ENCODE results near the gene PLEKHA7. TPM values are rescaled to one million over a fixed set of nuclear protein-coding genes. Genes with fewer than 3 reads are reported as not detected.

The PLEKHA7 gene
- total RNA-seq, 1 experiment from 2014 or later, result 7.2 TPM

GRCh38 chr11:16873289-16873688 is 140.9 kb downstream of the PLEKHA7 start:
- DNase-seq (ENCODE audit: low read depth, low spot score), result no peak
- H3K9me2 ChIP-seq (ENCODE audit: insufficient read depth), result no peaks in the 10 kb centered on the region
- H3K27me3 ChIP-seq (ENCODE audit: insufficient read depth, low read length), result no peaks in the 10 kb centered on the region
- H3K79me2 ChIP-seq (ENCODE audit: insufficient read depth, low read length), result no peaks in the 10 kb centered on the region
- no peak overlapping the region for H3K9ac ChIP-seq (ENCODE audit: low read length)
- H2AFZ ChIP-seq (ENCODE audit: low read depth, low read length, poor library complexity, severe bottlenecking), result no peak overlapping the region
- CTCF ChIA-PET, result no interaction called here
- ATAC-seq, result no peak
- POLR2A ChIA-PET, result no interaction called here
- H3K4me2 ChIP-seq (ENCODE audit: low read length), result no peak overlapping the region
- TF ChIP-seq, protein P1, sequence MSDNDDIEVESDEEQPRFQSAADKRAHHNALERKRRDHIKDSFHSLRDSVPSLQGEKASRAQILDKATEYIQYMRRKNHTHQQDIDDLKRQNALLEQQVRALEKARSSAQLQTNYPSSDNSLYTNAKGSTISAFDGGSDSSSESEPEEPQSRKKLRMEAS (IDR thresholded peaks at IDR 0.05), result no peak
- H3K4me1 ChIP-seq (ENCODE audit: control insufficient read depth in 1 of 2, insufficient read depth in 2 of 2, low read length in 2 of 2), result no peaks in the 10 kb centered on the region
- no peaks in the 10 kb centered on the region for H3K36me3 ChIP-seq (ENCODE audit: control insufficient read depth in 1 of 2, insufficient read depth in 2 of 2, low read length in 2 of 2)
- no peaks in the 10 kb centered on the region for H3K9me3 ChIP-seq (ENCODE audit: control insufficient read depth in 1 of 2, insufficient read depth in 1 of 2, low read depth in 1 of 2, low read length in 2 of 2)
- H3K4me3 ChIP-seq (replicated peaks in 1 of 2; ENCODE audit: low read depth in 1 of 2, low read length in 2 of 2), result no peak overlapping the region
- intact Hi-C loops (cut with micrococcal nuclease), result no loop called here
- RAD21 ChIA-PET (ENCODE audit: low non-redundant PET in 1 of 2, low total read pairs in 2 of 2, uncharacterized antibody in 2 of 2, unreplicated experiment in 2 of 2), result no interaction called here
- no peak overlapping the region for H3K27ac ChIP-seq (ENCODE audit: low read depth, low read length)
- no peaks in the 10 kb centered on the region for H4K20me1 ChIP-seq (ENCODE audit: insufficient read depth)
- no TSS peak for BruUV-seq (replicated peaks)

GRCh38 chr11:16871368-16871767 is 142.8 kb downstream of the PLEKHA7 start:
- Histone ChIP-seq H3K27ac (ENCODE audit: low read depth, low read length) (no peak overlapping the region), H4K20me1 (ENCODE audit: insufficient read depth) (no peaks in the 10 kb centered on the region), H3K27me3 (ENCODE audit: insufficient read depth, low read length) (no peaks in the 10 kb centered on the region), H3K9me2 (ENCODE audit: insufficient read depth) (no peaks in the 10 kb centered on the region), H3K79me2 (ENCODE audit: insufficient read depth, low read length) (no peaks in the 10 kb centered on the region), H3K36me3 (ENCODE audit: control insufficient read depth in 1 of 2, insufficient read depth in 2 of 2, low read length in 2 of 2) (no peaks in the 10 kb centered on the region), H2AFZ (ENCODE audit: low read depth, low read length, poor library complexity, severe bottlenecking) (no peak overlapping the region), H3K4me1 (ENCODE audit: control insufficient read depth in 1 of 2, insufficient read depth in 2 of 2, low read length in 2 of 2) (no peaks in the 10 kb centered on the region), H3K9ac (ENCODE audit: low read length) (no peak overlapping the region), H3K4me2 (ENCODE audit: low read length) (no peak overlapping the region), H3K9me3 (ENCODE audit: control insufficient read depth in 1 of 2, insufficient read depth in 1 of 2, low read depth in 1 of 2, low read length in 2 of 2) (no peaks in the 10 kb centered on the region), H3K4me3 (replicated peaks in 1 of 2; ENCODE audit: low read depth in 1 of 2, low read length in 2 of 2) (no peak overlapping the region)
- CTCF ChIA-PET, result no interaction called here
- BruUV-seq (replicated peaks), result no TSS peak
- DNase-seq (ENCODE audit: low read depth, low spot score), result no peak
- intact Hi-C loops (cut with micrococcal nuclease), result no loop called here
- POLR2A ChIA-PET, result no interaction called here
- RAD21 ChIA-PET (ENCODE audit: low non-redundant PET in 1 of 2, low total read pairs in 2 of 2, uncharacterized antibody in 2 of 2, unreplicated experiment in 2 of 2), result no interaction called here
- ATAC-seq, result no peak
- TF ChIP-seq CBX3 (IDR thresholded peaks at IDR 0.05; ENCODE audit: low read depth), result no peak
- TF ChIP-seq, protein P1 (IDR thresholded peaks at IDR 0.05), result no peak
- TF ChIP-seq, protein P2, sequence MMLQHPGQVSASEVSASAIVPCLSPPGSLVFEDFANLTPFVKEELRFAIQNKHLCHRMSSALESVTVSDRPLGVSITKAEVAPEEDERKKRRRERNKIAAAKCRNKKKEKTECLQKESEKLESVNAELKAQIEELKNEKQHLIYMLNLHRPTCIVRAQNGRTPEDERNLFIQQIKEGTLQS (IDR thresholded peaks at IDR 0.05), result no peak
- TF ChIP-seq RAD21 (IDR thresholded peaks at IDR 0.05; ENCODE audit: low read depth), result no peak
- TF ChIP-seq EZH2 (IDR thresholded peaks at IDR 0.05), result no peak
- no peak for TF ChIP-seq POLR2A (IDR thresholded peaks at IDR 0.05; ENCODE audit: borderline replicate concordance, extremely low read depth, insufficient read depth, insufficient read length)
- no peak for TF ChIP-seq JUND (IDR thresholded peaks at IDR 0.05)
- no peak for TF ChIP-seq ELF1 (IDR thresholded peaks at IDR 0.05; ENCODE audit: borderline replicate concordance, low read depth)
- no peak for TF ChIP-seq EGR1 (IDR thresholded peaks at IDR 0.05; ENCODE audit: low read depth)
- no peak for TF ChIP-seq SIN3A (IDR thresholded peaks at IDR 0.05; ENCODE audit: low read depth)
- TF ChIP-seq FOSL1 (IDR thresholded peaks at IDR 0.05; ENCODE audit: low read depth), result no peak
- no peak for TF ChIP-seq YY1 (IDR thresholded peaks at IDR 0.05; ENCODE audit: extremely low read depth, insufficient replicate concordance, low read depth, low read length)
- no peak for TF ChIP-seq ZBTB33 (IDR thresholded peaks at IDR 0.05; ENCODE audit: extremely low read depth, insufficient replicate concordance, low read length)
- no peak for TF ChIP-seq REST (IDR thresholded peaks at IDR 0.05; ENCODE audit: low read depth)
- TF ChIP-seq TCF7L2 (IDR thresholded peaks at IDR 0.05; ENCODE audit: borderline replicate concordance, extremely low read depth, insufficient read depth, insufficient read length), result no peak
